ENCODE data around the gene PLSCR4.

The PLSCR4 gene

DNA sequence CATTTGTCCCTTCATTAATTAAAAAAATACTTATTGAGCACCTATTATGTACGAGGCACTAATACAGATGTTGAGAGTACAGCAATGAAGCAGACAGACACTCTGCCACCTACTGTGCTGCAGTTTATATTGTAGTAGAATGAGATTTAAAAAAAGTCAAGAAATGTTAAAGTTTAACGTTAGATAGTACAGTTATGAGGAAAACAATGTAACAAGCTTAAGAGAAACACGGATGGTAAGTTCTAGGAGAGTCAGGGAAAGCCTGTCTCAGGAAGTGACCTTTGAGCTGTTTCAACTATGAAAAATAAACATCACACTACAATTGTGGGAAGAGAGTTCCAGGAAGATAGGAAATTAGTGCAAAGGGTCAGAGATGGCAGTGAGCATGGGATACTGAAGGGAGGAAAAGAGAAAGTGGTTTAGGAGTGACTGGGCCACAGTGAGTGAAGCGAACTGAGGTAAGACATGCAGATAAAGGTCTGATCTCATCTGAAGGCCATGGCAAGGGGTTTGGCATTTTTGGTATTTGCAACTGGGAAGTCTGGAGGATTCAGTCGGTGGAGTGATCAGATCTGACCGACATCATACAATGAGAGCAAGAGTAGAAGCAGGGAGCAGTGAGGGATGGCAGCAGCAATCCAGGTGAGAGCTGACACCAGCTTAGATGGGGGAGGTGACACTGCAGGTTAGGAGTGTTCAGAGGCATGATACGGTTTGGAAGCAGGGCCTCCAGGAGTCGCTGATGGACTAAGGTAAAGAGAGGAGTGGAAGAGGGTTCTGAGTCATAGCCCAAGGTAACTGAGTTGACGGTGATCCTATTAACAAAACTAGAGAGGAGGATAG, 28.5 kb downstream of the PLSCR4 start:
- TF ChIP-seq, protein P1, sequence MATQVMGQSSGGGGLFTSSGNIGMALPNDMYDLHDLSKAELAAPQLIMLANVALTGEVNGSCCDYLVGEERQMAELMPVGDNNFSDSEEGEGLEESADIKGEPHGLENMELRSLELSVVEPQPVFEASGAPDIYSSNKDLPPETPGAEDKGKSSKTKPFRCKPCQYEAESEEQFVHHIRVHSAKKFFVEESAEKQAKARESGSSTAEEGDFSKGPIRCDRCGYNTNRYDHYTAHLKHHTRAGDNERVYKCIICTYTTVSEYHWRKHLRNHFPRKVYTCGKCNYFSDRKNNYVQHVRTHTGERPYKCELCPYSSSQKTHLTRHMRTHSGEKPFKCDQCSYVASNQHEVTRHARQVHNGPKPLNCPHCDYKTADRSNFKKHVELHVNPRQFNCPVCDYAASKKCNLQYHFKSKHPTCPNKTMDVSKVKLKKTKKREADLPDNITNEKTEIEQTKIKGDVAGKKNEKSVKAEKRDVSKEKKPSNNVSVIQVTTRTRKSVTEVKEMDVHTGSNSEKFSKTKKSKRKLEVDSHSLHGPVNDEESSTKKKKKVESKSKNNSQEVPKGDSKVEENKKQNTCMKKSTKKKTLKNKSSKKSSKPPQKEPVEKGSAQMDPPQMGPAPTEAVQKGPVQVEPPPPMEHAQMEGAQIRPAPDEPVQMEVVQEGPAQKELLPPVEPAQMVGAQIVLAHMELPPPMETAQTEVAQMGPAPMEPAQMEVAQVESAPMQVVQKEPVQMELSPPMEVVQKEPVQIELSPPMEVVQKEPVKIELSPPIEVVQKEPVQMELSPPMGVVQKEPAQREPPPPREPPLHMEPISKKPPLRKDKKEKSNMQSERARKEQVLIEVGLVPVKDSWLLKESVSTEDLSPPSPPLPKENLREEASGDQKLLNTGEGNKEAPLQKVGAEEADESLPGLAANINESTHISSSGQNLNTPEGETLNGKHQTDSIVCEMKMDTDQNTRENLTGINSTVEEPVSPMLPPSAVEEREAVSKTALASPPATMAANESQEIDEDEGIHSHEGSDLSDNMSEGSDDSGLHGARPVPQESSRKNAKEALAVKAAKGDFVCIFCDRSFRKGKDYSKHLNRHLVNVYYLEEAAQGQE (IDR thresholded peaks at IDR 0.05; ENCODE audit: insufficient read depth in 1 of 2, low read depth in 2 of 2, low read length in 2 of 2): no peak
- TF ChIP-seq POLR2AphosphoS5 (IDR thresholded peaks at IDR 0.05; ENCODE audit: low read depth, low read length): no peak
- no peak for TF ChIP-seq FOXP2 (optimal IDR thresholded peaks at IDR 0.05; ENCODE audit: borderline replicate concordance, extremely low read depth, extremely low read length, insufficient read depth)
- no peak for TF ChIP-seq TAF1 (IDR thresholded peaks at IDR 0.05; ENCODE audit: borderline replicate concordance, insufficient read depth, low read length)
- TF ChIP-seq SIN3A (IDR thresholded peaks at IDR 0.05; ENCODE audit: borderline replicate concordance, insufficient read depth, low read length): no peak

DNA sequence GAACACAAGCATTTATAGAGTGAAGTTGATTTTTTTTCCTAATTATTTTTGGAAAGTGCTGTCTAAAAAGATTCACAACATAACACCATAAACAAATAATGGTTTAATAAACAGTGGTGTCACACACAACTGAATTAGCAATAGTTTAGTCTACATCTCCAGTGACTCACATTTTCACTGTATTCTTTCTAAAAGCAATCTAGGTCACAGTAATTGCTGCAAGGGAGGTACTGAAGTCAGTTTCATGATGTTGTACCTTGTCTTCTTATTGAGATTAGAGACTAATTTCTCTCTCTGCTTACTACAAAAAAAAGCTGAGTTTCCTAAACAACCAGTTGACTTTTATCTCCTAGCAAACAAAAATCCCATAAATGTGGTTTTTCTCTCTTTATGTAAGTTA, 29.6 kb downstream of the PLSCR4 start:
- no peak for TF ChIP-seq TAF1 (IDR thresholded peaks at IDR 0.05; ENCODE audit: borderline replicate concordance, insufficient read depth, low read length)
- TF ChIP-seq, protein P1 (IDR thresholded peaks at IDR 0.05; ENCODE audit: insufficient read depth in 1 of 2, low read depth in 2 of 2, low read length in 2 of 2): no peak
- no peak for TF ChIP-seq FOXP2 (optimal IDR thresholded peaks at IDR 0.05; ENCODE audit: borderline replicate concordance, extremely low read depth, extremely low read length, insufficient read depth)
- no peak for TF ChIP-seq POLR2AphosphoS5 (IDR thresholded peaks at IDR 0.05; ENCODE audit: low read depth, low read length)
- TF ChIP-seq SIN3A (IDR thresholded peaks at IDR 0.05; ENCODE audit: borderline replicate concordance, insufficient read depth, low read length): no peak

DNA sequence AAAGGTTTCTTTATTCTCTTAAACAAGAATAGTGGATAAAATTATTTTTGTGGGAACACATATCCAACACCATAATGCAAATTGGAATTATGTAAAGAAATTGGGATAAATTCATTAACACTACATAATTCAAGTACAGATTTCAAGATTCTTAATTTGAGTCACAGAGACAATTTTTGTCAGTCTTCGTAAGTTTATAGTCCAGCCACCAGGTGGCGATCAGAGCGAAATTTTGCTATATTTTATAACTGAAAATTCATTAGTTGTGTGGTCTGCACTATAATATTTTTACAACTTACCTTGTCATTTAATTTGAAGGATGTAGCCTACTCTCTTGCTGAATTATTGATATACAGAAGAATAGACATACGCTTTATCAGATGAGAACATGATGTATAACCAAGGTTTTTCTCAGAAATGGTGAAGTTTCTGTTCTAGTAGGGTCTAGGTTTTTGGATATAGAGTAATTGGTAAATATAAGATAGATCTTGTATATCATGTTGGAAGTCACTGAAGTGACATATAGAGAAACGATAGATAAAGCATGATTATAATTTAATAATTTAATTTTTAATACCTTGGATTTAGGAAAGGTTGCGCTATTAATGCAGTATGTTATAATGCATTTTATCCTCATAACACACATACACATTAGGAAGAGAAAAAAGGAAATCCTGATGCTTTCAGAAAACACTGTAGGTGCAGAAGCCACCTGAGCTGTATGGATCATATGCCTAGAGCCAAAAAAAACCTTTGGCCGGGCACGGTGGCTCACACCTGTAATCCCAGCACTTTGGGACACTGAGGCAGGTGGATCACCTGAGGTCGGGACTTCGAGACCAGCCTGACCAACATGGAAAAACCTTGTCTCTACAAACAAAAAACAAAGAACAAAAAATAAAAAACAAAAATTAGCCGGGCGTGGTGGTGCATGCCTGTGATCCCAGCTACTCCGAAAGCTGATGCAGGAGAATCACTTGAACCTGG, 31.7 kb downstream of the PLSCR4 start:
- TF ChIP-seq POLR2AphosphoS5 (IDR thresholded peaks at IDR 0.05; ENCODE audit: low read depth, low read length): no peak
- TF ChIP-seq, protein P1 (IDR thresholded peaks at IDR 0.05; ENCODE audit: insufficient read depth in 1 of 2, low read depth in 2 of 2, low read length in 2 of 2): no peak

DNA sequence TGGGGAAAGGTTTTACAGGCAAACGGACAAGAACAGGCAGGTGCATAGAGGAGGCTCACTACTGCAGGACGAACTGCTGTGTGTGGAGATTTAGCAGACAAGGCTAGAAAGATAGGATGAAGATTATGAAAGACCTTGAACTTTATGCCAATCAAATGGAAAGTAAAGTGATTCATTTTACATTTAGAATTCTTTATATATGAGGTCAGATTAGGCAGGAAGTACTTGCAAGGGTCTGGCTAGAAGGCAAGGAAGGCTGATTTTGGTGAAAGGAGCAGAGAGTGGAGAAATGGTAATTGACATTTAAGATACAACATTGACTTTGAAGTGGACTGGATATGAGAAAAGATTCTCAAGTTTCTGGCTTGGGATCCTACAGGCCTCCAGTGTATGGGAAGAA, 33.6 kb downstream of the PLSCR4 start:
- TF ChIP-seq TAF1 (IDR thresholded peaks at IDR 0.05; ENCODE audit: borderline replicate concordance, insufficient read depth, low read length) (no peak), POLR2AphosphoS5 (IDR thresholded peaks at IDR 0.05; ENCODE audit: low read depth, low read length) (no peak), SIN3A (IDR thresholded peaks at IDR 0.05; ENCODE audit: borderline replicate concordance, insufficient read depth, low read length) (no peak), FOXP2 (optimal IDR thresholded peaks at IDR 0.05; ENCODE audit: borderline replicate concordance, extremely low read depth, extremely low read length, insufficient read depth) (no peak)
- TF ChIP-seq, protein P1 (IDR thresholded peaks at IDR 0.05; ENCODE audit: insufficient read depth in 1 of 2, low read depth in 2 of 2, low read length in 2 of 2): no peak
